ENCODE data around the gene POLD3.
"Not testable (repeated sequence)": the region's sequence is repeated elsewhere in the genome, so short reads cannot be mapped to it uniquely, and the experiment has no call there.

Gene POLD3

DNA sequence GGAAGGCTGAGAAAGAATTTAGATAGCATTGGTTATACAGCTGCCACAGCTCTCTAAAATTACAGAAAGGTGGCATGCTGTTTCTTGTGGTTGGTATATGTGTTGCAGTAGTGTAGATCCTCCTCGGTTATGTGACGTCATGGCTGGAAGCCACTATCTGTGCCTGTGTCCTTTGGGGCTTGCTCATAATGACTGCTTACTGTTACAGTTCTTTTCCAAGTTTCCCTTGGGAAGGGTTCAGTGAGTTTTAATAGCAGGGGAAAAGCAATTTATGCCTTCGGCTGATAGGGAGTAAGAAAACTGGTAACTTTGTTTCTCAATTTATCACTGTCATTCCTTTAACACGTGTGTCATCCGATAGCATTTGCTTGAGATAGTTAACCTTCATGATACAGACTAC, 47.2 kb downstream of the POLD3 start:
- DNase-seq, result peak; percentile 72

DNA sequence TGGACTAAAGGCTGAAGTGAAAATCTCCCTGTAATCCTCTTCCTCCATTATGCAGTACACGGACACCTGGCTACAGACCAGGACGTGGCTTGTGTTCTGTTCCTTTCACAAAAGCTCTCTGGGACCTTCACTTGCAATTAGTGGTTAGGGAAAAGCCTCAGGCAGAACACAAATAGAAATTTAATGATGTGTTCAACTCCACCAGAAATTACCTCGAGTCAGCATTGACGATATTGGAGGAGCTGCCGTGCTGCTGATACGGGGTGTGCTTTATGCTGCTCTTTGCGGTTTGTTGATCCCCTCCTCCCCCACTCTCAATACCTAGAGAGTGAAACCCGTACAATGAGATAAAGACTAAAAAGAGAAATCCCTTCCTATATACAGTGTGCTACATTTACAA, 48.9 kb downstream of the POLD3 start:
- peak; percentile 96 for DNase-seq

DNA sequence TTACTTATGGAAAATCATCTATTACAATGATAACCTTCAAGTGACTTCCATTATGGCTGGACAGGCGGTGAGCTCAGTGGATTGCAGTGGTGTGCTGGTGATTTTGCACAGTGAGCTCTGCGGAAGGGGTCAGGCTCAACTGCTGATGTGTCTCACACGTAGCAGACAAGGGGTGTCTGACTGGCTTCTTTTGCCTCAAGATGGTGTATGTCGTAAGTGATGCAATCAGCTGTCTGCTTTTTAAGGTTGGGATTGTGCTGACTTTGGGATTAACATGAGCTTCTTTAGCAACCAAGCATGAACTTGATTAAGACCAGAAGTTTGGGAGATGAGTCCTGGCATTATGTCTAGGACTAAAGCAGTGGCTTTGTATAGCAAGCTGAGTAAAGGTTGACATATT, 49.5 kb downstream of the POLD3 start:
- peak; percentile 30 for DNase-seq

DNA sequence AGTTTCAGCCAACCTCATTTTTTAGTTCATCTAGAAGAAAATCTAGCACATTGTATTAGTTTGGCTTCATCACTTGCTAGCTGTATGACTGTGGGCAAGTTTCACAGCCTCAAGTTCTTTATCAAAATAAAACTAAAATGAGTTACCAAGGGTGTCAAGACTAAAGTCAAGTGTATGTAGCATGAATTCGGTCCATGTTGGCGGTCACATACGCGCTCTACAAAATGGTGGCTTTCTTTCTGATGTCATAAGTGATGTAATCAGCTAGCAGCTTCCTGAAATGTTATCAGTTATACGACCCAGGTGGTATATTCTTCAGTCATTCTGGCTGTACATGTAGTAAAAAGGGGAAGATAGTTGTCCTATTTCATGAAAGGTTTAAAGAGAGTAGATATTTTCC, 50.5 kb downstream of the POLD3 start:
- DNase-seq, result no peak

DNA sequence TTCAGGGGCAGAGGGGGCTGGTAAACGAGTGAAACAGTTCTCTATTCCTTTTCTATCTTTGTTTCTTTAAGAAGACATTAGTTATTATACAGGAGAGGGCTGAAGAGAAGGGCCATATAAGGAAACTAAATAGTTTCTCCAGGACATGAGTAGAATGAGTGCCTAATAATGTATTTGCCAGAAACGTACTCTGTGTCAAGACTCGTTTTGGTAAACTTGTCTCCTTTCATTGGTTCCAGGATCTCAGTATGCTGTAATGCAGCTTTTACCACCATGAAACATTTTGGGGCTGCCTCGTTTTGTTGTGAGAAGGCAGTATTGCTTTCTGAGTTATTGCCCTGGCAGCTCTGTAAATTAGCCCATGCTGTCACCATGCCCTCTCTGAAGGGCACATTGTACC, 51.7 kb downstream of the POLD3 start:
- DNase-seq, result no peak

DNA sequence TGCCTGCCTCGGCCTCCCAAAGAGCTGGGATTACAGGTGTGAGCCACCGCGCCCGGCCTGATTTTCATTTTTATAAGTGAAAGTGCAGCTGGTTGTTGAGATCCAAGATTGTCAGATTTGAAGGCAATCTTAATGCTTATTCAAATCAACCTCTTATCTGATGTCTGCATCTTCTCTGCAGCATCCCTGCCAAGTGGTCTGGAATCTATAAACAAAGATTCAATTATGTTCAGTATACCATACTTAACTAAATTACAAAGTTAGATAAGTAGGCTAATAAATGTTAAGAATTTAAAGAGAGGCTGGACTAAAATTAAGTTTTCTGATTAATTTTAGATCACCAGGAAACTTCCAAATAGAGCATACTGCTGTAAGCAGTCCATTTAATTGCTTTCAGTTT, 53.8 kb downstream of the POLD3 start:
- no peak for DNase-seq

DNA sequence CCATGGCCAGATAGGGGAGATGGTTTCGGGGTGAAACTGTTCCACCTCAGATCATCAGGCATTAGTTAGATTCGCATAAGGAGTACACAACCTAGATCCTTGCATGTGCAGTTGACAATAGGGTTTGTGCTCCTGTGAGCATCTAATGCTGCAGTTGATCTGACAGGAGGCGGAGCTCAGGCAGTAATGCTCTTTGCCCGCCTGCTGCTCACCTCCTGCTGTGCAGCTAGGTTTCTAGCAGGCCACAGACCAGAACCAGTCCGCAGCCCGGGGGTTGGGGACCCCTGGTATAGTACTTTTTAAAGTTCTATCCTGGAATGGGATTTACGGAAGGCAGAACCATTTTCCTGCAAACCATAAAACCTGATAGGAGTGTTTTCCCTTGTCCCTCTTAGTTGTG, 54.6 kb downstream of the POLD3 start:
- DNase-seq, result no peak

DNA sequence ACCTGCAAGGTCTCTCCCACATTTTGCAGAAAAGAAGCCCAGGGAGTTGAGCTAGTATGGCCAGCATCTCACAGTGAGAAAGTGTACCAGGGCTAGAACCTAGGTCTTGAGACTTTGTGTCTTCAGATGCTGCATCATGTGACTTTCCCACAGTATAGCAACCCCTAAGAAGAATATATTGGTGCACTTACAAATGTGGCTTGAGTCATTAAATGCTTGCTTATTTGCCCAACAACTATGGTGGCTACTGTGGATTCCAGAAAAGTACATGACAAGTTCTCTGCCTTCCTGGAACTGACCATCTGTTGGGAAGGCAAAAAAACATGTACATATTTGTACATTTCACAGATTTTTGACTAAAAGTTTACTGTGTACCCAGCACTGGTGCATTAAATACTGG, 55.0 kb downstream of the POLD3 start:
- no peak for DNase-seq

DNA sequence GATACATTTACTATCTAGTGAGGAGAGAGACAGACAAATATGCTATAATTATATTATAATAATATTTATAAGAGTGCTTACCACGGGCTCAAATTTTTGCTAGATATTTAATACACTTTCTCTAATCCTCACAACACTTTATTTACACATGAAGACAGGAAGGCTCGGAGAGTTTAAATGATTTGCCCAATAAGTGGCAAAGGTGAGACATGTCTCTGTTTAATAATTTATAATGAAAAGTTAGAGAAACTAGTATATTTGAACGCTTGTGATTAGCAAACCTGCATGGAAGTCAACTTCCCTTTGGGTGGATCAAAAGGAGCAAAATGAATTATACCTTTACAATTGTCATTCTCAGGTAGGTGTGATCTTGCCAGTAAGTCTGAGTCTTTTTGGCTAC, 55.4 kb downstream of the POLD3 start:
- no peak for DNase-seq

DNA sequence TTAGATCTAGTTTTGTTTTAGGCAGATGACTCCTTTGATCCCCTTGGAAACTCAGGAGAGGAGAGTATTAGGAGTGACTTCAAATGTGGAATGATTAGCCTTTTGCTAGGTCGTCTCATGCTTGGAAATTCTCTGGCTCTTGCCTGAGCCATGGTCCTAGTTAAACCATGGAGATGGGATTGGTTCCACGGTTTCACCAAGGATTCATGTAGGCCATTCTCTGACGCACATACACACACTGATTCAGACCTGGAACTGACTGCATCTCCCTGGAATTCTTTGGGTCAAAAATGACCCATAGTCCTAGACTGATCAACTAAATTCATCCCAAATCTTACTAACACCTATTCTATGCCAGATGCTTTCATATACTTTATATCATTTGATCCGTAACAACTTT, 56.5 kb downstream of the POLD3 start:
- DNase-seq, result no peak

DNA sequence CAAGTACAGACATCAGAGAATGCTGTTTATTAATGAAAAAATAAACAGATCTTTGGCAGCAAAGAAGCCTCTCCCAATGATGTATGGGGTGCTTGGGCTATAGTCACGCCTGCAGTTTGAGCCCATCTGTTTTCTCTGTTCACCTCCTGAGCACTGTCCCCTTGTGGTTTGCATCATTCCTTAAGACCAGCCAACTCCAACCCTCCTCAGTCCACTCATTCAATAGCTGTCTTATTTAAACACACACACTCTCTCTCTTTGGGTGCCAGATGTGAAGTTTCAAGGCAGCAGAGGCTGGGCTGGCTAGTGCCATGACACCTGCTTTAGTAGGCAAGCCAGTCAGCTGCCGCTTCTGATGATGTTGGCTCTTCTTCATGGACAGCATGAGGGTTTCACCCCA, 58.1 kb downstream of the POLD3 start:
- DNase-seq, result no peak

DNA sequence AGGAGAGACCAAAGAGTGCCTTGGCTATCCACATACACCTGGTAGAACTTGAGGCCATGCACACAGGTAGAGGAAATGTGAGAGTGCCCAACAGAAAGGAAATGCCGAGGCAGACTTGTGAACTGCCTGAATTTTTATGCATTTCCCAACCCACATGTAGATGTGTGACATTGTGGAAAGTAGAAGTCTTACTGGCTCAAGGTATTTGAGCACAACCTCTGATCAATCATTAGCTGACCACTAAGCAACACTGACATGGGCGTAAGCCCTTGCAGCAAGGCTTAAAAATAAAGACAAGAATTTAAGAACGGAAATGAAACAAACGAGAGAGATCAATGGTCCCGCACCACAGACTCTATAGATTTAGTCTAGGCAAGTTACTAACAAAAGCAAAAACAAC, 62.6 kb downstream of the POLD3 start:
- no peak for DNase-seq

DNA sequence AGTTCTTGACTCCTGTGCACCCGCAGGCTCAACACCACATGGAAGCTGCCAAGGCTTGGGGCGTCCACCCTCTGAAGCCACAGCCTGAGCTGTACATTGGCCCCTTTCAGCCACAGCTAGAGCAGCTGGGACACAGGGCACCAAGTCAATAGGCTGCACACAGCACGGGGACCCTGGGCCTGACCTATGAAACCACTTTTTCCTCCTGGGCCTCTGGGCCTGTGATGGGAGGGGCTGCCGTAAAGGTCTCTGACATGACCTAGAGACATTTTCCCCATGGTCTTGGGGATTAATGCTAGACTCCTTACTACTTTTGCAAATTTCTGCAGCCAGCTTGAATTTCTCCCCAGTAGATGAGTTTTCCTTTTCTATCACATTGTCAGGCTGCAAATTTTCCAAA, 66.7 kb downstream of the POLD3 start:
- not testable (repeated sequence) for DNase-seq

DNA sequence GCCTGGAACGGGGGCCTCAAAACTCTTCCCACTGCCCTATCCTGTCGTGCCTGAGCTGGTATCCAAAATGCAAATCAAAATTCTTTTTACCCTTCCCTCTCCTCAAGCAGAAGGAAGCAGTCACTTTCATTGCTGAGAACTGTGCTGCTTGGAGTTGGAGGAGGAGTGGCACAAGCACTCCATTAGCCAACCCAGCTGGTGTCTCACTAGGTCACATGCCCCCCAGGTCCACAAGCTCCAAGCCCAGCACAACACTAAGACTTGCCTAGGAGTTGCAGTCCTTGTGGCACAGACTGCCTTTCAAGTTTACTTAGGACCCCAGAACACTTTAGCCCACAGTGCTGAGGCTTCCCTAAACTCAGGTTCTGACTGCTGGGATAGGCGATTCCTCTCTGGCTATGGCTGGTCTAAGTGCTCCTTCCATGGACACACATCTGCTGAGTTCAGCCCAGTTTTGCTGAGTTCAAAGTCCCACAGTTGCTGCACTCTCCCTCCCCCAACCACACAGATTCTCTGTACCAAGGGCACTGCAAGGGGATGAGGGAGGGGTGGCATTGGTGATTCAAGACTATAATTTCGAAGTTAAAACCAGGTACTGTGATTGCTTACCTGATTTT, 70.2 kb downstream of the POLD3 start:
- DNase-seq, result no peak

DNA sequence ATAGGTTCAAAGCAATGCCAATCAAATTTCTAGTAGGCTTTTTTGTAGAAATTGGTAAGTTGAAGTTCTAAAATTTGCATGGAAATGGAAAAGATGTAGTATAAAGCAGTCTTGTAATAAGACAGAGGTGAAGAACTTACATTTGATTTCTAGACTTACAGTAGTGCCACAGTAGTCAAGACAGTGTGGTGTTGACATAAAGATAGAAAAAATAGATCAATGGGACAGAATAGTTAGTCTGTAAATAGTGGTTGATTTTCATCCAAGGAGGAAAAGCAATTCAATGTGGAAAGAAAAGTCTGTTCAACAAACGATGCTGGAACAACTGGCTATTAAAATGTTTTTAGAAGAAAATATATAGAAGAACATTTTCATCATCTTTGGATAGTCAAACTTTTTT, 70.9 kb downstream of the POLD3 start:
- no peak for DNase-seq

DNA sequence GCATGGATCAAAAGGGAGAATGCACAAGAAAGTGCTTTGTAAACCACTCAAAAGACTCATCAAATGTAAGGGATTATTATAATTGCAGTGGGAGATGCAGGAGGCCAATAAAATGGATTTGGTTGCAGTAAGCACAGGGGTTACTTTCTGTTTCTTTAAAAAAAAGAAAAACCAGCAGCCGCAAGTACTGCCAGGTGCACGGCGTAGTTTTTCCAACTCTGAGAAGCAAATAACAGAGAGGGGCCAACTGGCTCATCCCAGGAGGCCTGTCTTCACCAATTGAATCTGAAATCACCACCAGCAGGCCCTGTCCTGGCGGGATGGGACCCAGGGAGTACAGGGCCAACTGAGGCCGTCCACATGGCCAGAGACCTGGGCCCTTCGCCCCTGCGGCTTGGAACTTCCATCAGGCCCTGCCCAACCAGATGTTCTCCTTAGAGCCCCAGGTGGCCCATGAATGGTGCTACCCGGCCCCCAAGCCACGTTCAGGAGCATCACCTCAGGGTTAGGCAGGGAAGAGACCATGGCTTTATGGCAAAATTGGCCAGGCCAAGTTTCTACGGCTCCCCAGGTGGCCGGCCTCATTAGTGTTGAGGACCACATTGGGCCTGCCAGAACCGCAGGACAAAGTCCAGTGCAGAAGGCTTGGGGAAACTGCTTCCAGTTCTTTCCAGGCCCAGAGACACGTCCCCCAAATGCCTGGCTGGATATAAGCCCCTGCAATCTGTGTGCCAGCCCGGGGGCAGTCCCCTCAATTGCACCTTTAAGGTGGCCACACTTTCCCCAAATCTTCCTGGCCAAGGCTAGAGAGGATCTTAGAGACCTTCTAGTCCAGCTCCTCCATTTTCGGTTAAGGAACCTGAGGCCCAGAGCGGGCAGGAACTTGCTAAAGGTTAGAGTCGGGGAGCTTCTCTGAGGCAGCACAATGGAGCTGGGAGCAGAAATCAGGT, 77.1 kb downstream of the POLD3 start:
- DNase-seq, result no peak

DNA sequence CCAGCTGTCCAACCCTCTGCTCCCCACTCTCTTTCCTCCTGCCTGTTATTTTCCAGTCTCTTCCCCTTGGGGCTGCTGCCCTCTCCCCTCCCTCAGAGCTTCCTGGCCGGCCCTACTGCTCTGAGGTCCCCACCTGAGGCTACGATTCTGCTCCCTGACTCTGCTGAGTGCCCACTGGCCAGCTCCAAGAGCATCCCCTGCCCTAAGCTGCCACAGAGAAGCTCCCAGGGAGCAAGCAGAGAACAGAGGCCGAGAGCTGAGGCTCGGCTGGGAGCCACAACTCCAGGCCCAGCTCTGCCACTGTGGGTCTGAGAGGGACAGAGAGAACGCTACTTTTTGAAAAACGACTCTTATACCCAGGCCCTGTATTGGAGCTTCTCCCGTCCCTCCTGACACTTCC, 77.8 kb downstream of the POLD3 start:
- no peak for DNase-seq

DNA sequence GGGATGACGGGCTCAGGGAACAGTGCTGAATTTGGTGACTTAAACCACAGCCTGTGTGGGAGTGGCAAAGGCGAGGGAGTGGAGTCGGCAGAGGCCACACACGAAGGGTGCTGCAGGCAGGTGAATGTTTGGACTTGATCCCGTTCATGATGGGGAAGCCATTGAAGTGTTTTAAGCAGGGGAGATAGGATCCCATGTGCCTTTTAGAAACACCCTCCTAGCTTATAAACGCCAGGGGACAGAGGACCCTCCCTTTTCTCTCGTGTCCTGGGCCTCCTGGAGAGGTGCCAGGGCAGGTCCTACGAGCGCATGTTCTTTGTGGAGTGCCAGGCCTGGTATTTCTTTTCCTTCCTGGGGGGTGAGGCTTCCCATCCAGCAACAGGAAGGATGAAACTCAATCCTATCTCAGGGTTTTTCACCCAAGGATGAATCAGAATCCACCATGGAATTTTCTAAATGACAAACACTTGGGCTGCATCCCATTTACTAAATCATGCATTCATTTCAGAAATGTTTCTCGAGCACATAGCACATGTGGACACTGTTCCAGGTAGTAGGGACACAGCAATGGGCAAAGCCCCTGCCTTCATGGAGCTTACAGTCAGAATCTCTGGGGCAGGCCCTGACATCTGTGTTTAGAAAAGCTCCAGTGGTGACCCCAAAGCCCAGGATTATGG, 79.3 kb downstream of the POLD3 start:
- DNase-seq, result no peak

DNA sequence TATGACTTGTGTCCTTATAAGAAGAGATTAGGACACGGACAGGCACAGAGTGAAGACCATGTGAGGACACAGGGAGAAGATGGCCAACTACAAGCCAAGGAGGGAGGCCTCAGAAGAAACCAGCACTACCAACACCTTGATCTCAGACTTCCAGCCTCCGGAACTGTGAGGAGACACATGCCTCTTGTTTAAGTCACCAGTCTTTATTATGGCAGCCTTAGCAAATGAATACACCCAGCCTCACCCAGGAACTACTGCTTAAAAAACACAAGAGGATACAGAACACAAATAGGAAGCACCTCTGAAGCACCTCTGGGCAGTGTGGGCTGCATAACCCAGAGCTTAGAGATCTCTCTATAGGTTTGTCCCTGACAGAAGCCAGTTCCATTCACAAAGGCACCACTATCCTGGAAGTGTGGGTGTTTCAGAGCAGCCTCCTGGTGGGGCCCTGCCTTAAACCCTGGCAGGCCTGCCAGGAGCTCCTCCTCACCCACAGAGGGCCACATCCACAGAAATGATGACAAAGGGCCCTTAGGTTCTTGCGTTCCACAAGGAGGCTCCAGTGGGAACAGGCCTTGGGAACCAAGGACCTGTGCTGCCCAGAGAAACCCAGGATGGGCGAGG, 80.1 kb downstream of the POLD3 start:
- DNase-seq, result no peak

DNA sequence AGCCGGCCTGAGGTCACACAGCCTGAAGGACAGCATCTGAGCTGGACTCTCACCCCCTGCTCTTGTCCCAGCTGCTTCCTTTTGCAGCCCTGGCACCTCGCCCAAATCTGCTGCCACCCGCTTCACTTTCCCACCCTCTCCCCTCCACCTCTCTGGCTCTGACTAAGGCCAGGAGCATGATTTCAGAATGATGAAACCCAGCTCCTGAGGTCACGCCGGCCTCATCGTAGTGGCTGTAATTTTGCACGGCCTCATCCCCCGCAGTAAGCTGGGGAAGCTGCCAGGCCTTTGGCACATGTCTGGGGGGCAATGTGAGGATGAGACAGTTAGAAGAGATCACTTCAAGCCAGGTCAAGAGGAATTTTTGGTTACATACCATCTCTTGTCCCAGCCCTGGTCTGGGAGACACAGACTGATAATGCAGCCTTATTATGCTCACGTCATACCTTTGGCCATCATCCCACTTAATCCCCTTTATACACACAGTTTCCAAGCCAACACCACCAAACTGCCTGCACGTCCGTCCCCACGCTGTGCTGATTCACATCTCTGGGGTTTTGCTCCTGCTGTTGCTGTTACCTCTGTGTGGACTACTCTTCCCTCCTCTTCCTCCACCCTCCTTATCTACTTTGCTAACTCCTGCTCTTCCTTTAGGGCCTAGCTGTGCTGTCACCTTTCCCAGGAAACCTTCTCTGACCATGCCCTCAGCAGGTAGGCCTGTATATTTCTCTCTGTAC, 80.7 kb downstream of the POLD3 start:
- peak; percentile 71 for DNase-seq

DNA sequence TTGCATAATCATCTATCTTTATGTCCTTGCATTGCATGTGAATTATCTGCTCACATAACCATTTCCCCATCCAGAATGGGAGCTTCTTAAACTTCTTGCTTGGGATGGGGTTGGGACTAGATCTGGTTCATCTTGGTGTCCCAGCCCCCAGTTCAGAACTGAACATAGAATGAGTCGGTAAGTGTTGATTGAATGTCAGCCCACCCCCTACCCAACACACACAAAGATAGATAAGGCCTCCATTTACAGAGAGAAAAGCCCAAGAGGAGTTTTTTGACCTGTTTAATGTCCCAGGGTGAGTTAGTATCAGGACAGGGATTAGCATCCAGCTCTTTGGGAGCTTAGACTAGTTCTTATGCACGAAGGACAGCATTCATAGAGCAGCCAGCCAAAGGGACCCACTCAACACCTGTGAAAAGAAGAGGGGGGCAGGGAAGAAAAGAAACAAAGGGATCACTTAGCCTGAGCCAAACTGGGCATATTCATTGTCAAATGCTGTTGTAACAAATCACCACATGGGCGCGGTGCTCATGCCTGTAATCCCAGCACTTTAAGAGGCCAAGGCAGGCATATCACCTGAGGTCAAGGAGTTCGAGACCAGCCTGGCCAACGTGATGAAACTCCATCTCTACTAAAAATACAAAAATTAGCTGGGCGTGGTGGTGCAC, 81.4 kb downstream of the POLD3 start:
- DNase-seq, result no peak

DNA sequence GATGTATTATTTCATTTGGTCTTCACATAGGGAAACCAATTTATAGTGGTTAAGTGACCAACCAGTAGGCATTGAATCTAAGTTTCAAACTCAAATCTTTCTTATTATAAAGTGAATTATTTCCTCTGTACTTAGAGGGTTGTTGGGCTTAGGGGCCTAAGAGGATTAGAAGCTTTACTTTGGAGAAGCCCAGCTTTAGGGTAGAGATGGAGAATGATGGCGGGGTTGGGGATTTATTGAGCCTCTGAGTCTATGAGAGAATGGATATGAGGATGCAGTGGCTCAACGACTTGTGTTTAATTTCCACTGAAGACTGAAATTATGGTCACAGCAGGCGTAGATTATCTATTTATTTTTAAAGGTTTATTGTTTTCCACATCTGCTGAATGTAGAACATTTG, 83.4 kb downstream of the POLD3 start:
- peak; percentile 24 for DNase-seq
